ENCODE results near the gene APBA2. TPM values are rescaled to one million over a fixed set of nuclear protein-coding genes. Genes with fewer than 3 reads are reported as not detected.

Gene APBA2
- total and polyA plus RNA-seq, 7 donors = 0.06 to 0.36 (median 0.08) TPM; not detected in 2

GRCh38 chr15:28929200-28929599 is 43.4 kb downstream of the APBA2 start:
- no peak for ATAC-seq
- Histone ChIP-seq H3K4me1 (no peaks in the 10 kb centered on the region), H3K27ac (no peak overlapping the region), H3K27me3 (ENCODE audit: insufficient read depth in 3 of 3, low read length in 2 of 3) (peaks cover 0 to 2% (median 0%) of the 10 kb centered on the region in 3 donors), H3K36me3 (ENCODE audit: insufficient read depth in 1 of 2, low read depth in 1 of 2) (no peaks in the 10 kb centered on the region), H3K4me3 (no peak overlapping the region), H3K9me3 (no peaks in the 10 kb centered on the region)
- intact Hi-C loops (cut with DNase I) = no loop called here
- 65 to 69% (median 66%) methylated on average over 10 of the region's 10 CpGs for WGBS, 3 donors
- DNase-seq = no peak
- no peak for TF ChIP-seq CTCF (IDR thresholded peaks at IDR 0.05)

- no peak for TF ChIP-seq CTCF (IDR thresholded peaks at IDR 0.05)
- no peak for ATAC-seq
- intact Hi-C loops (cut with DNase I) = no loop called here
- H3K27ac ChIP-seq = no peak overlapping the region
- WGBS, 3 donors = 84 to 91% (median 86%) methylated on average over 6 of the region's 6 CpGs
- DNase-seq = no peak
- peaks cover 0 to 2% (median 0%) of the 10 kb centered on the region in 3 donors for H3K27me3 ChIP-seq (ENCODE audit: insufficient read depth in 3 of 3, low read length in 2 of 3)
- no peaks in the 10 kb centered on the region for H3K9me3 ChIP-seq
- H3K36me3 ChIP-seq (ENCODE audit: insufficient read depth in 1 of 2, low read depth in 1 of 2) = no peaks in the 10 kb centered on the region
- no peak overlapping the region for H3K4me3 ChIP-seq
- H3K4me1 ChIP-seq = no peaks in the 10 kb centered on the region
Observed at GRCh38 chr15:28930011-28930410, 44.2 kb downstream of the APBA2 start.

- no peak overlapping the region for H3K4me3 ChIP-seq
- no peak for TF ChIP-seq CTCF (IDR thresholded peaks at IDR 0.05)
- DNase-seq (no peak), ATAC-seq (no peak)
- WGBS, 3 donors = 81 to 86% (median 82%) methylated on average over 16 of the region's 16 CpGs
- no peak overlapping the region for H3K27ac ChIP-seq
- H3K9me3 ChIP-seq = no peaks in the 10 kb centered on the region
- intact Hi-C loops (cut with DNase I) = no loop called here
- H3K4me1 ChIP-seq = no peaks in the 10 kb centered on the region
- H3K27me3 ChIP-seq (ENCODE audit: insufficient read depth in 3 of 3, low read length in 2 of 3) = peaks cover 0 to 2% (median 0%) of the 10 kb centered on the region in 3 donors
- H3K36me3 ChIP-seq (ENCODE audit: insufficient read depth in 1 of 2, low read depth in 1 of 2) = no peaks in the 10 kb centered on the region
Observed at GRCh38 chr15:28930476-28931291, 44.9 kb downstream of the APBA2 start.

GRCh38 chr15:28931828-28932227 is 46.1 kb downstream of the APBA2 start:
- DNase-seq = no peak
- intact Hi-C loops (cut with DNase I) = no loop called here
- TF ChIP-seq CTCF (IDR thresholded peaks at IDR 0.05) = no peak
- H3K27ac ChIP-seq = no peak overlapping the region
- ATAC-seq = no peak
- no peak overlapping the region for H3K4me3 ChIP-seq
- no peaks in the 10 kb centered on the region for H3K36me3 ChIP-seq (ENCODE audit: insufficient read depth in 1 of 2, low read depth in 1 of 2)
- no peaks in the 10 kb centered on the region for H3K9me3 ChIP-seq
- peaks cover 0 to 2% (median 0%) of the 10 kb centered on the region in 3 donors for H3K27me3 ChIP-seq (ENCODE audit: insufficient read depth in 3 of 3, low read length in 2 of 3)
- WGBS, 3 donors = 82 to 89% (median 86%) methylated on average over 4 of the region's 4 CpGs
- no peaks in the 10 kb centered on the region for H3K4me1 ChIP-seq

All from psoas muscle (tissue), 8 donors.